Right lobe of liver (tissue), 6 donors: ENCODE measurements around the gene ABCB4. TPM values are rescaled to one million over a fixed set of nuclear protein-coding genes. Genes with fewer than 3 reads are reported as not detected.
"Not testable (repeated sequence)": the region's sequence is repeated elsewhere in the genome, so short reads cannot be mapped to it uniquely, and the experiment has no call there.

ENCODE experiments used
- ATAC-seq, 4 donors: fragments of 200-7000 bp; cut with Tn5 transposase; one replicate each; pipeline ENCODE4 v1.9.1; 2020; ENCODE audit warnings: mild to moderate bottlenecking in 4 of 4, moderate library complexity in 4 of 4
- DNase-seq, 3 donors: peaks; one replicate each; pipeline ENCODE4 v3.0.0-alpha.2; 2020
- H3K27ac ChIP-seq, 3 donors: fragments of 200-600 bp; one replicate each; pipeline ENCODE4 v1.8.0; 2022
- H3K27me3 ChIP-seq, 2 donors: fragments of 200-600 bp; one replicate each; pipeline ENCODE4 v1.8.0; 2022
- H3K36me3 ChIP-seq, 4 donors: fragments of 200-600 bp; sonication (generic) in 1 of 4; one replicate each; pipeline versions ENCODE4 v1.5.1 to v1.8.0; 2017 to 2022; ENCODE audit warnings: control low read depth in 1 of 4
- H3K4me1 ChIP-seq, 4 donors: fragments of 200-600 bp; sonication (generic) in 1 of 4; one replicate each; pipeline versions ENCODE4 v1.5.1 to v1.8.0; 2017 to 2022; ENCODE audit warnings: control low read depth in 1 of 4
- H3K4me3 ChIP-seq, 3 donors: fragments of 200-600 bp; one replicate each; pipeline ENCODE4 v1.8.0; 2022
- H3K9me3 ChIP-seq, 4 donors: fragments of 200-600 bp; sonication (generic) in 1 of 4; one replicate each; pipeline versions ENCODE4 v1.5.1 to v1.8.0; 2017 to 2022; ENCODE audit warnings: control low read depth in 1 of 4
- CTCF ChIP-seq, 4 donors: fragments of 200-600 bp in 3 of 4; fragments of 450-650 bp in 1 of 4; IDR thresholded peaks; one replicate each; pipeline versions ENCODE4 v1.5.1 to v1.8.0; 2016 to 2022; ENCODE audit warnings: antibody characterized with exemption in 4 of 4, mild to moderate bottlenecking in 2 of 4
- POLR2A ChIP-seq: fragments of 450-650 bp; IDR thresholded peaks from one replicate; pipeline ENCODE4 v1.6.1; 2017; ENCODE audit warnings: antibody characterized with exemption, mild to moderate bottlenecking
- WGBS: methylation state at CpG from one replicate; pipeline ENCODE4 v1.1.6; 2018; ENCODE audit warnings: low coverage, low lambda C conversion rate; ENCODE audit not compliant: insufficient coverage; ENCODE audit errors: missing lambda C conversion rate; 5-methylcytosine and 5-hydroxymethylcytosine counted together
- intact Hi-C, 2 donors: fragments of 100-400 bp; cut with DNase I; formaldehyde crosslinking; loops; one replicate each; pipeline versions ENCODE4 v1.11.2 to v1.14.1; 2022
- total RNA-seq, 6 experiments: library from RNA; depleted of rRNA in 2 of 6; stranded (reverse); fragments of >200 nt in 2 of 6; fragmentation: NEBNext Ultra II Directional in 3 of 6; extraction: Animal tissue kit (Norgen Biotek cat#: 25700) in 3 of 6; gene quantifications; one replicate each; pipeline versions ENCODE4 v1.1.0 to v1.2.4, GENCODE V29; 2016 to 2023
- donor health status: DM: no; HTN: yes; CAD: no.
- donor health status: DM: no; HTN: no; CAD: no.
- donor health status: DM: no; HTN: no; CAD: no.
- donor health status: DM: no; HTN: yes; CAD: no.
- donor health status: DM: no; HTN: yes; CAD: no.

The ABCB4 gene
- total RNA-seq, 6 experiments from 2014 or later, result 57.2 to 189 (median 115) TPM

- H3K4me3 ChIP-seq, result peak overlapping the region; percentile 62 to 79 (median 71)
- H3K4me1 ChIP-seq, result peaks cover 0 to 16% (median 5%) of the 10 kb centered on the region in 4 donors
- H3K36me3 ChIP-seq, result peaks cover 0 to 3% (median 0%) of the 10 kb centered on the region in 4 donors
- 10% methylated on average over 13 of the region's 14 CpGs for WGBS
- intact Hi-C loops, result no loop called here
- no peaks in the 10 kb centered on the region for H3K9me3 ChIP-seq
- DNase-seq (no peak), ATAC-seq (peak; percentile 33 to 52 (median 44))
- H3K27ac ChIP-seq, result peak overlapping the region; percentile 67 to 84 (median 82)
- H3K27me3 ChIP-seq, result no peaks in the 10 kb centered on the region
- no peak for TF ChIP-seq CTCF (IDR thresholded peaks at IDR 0.05)
- TF ChIP-seq POLR2A, result peak; percentile 26
Observed at GRCh38 chr7:87474533-87475358, 734 bp downstream of the ABCB4 start.

GRCh38 chr7:87473986-87474385 is 1.5 kb downstream of the ABCB4 start:
- H3K36me3 ChIP-seq, result peaks cover 0 to 3% (median 0%) of the 10 kb centered on the region in 4 donors
- intact Hi-C loops, result no loop called here
- peak overlapping the region; percentile 62 to 79 (median 71) for H3K4me3 ChIP-seq
- no peaks in the 10 kb centered on the region for H3K9me3 ChIP-seq
- H3K27ac ChIP-seq, result peak overlapping the region; percentile 67 to 84 (median 82)
- ATAC-seq (peak in 2 of 4 donors; percentile 11), DNase-seq (no peak)
- 18% methylated on average over 2 of the region's 2 CpGs for WGBS
- no peaks in the 10 kb centered on the region for H3K27me3 ChIP-seq
- TF ChIP-seq POLR2A (no peak), CTCF (IDR thresholded peaks at IDR 0.05) (no peak)
- peaks cover 0 to 13% (median 4%) of the 10 kb centered on the region in 4 donors for H3K4me1 ChIP-seq

- Histone ChIP-seq H3K27me3 (no peaks in the 10 kb centered on the region), H3K4me3 (peak overlapping the region; percentile 62 to 79 (median 71)), H3K4me1 (peaks cover 0 to 13% (median 4%) of the 10 kb centered on the region in 4 donors), H3K36me3 (peaks cover 0 to 3% (median 0%) of the 10 kb centered on the region in 4 donors), H3K9me3 (no peaks in the 10 kb centered on the region), H3K27ac (peak overlapping the region; percentile 29 to 84 (median 82))
- intact Hi-C loops, result no loop called here
- DNase-seq (no peak), ATAC-seq (peak; percentile 58 to 68 (median 64))
- no peak for TF ChIP-seq CTCF (IDR thresholded peaks at IDR 0.05)
- TF ChIP-seq POLR2A, result peak; percentile 66
- 15% methylated on average over 2 of the region's 2 CpGs for WGBS
Observed at GRCh38 chr7:87473192-87473591, 2.3 kb downstream of the ABCB4 start.

GRCh38 chr7:87471473-87471872 is 4.0 kb downstream of the ABCB4 start:
- ATAC-seq, result no peak
- peaks cover 0 to 3% (median 0%) of the 10 kb centered on the region in 4 donors for H3K36me3 ChIP-seq
- H3K4me1 ChIP-seq, result peaks cover 0 to 13% (median 4%) of the 10 kb centered on the region in 4 donors
- no peaks in the 10 kb centered on the region for H3K27me3 ChIP-seq
- DNase-seq, result no peak
- intact Hi-C loops, result no loop called here
- H3K27ac ChIP-seq, result no peak overlapping the region
- TF ChIP-seq CTCF (IDR thresholded peaks at IDR 0.05), result no peak
- no peak for TF ChIP-seq POLR2A
- no peak overlapping the region for H3K4me3 ChIP-seq
- WGBS, result 71% methylated on average over 2 of the region's 2 CpGs
- H3K9me3 ChIP-seq, result no peaks in the 10 kb centered on the region

- H3K36me3 ChIP-seq, DNase-seq, H3K9me3 ChIP-seq, H3K27ac ChIP-seq, H3K27me3 ChIP-seq, intact Hi-C loops, H3K4me3 ChIP-seq, ATAC-seq: not testable (repeated sequence)
- H3K4me1 ChIP-seq, result peaks cover 0 to 32% (median 4%) of the 10 kb centered on the region in 4 donors
Observed at GRCh38 chr7:87469204-87469603, 6.3 kb downstream of the ABCB4 start.

- WGBS, result 30% methylated on average over 2 of the region's 7 CpGs
- peaks cover 0 to 29% (median 5%) of the 10 kb centered on the region in 4 donors for H3K4me1 ChIP-seq
- H3K27ac ChIP-seq, result peak overlapping the region in 2 of 3 donors; percentile 43 to 66
- DNase-seq, intact Hi-C loops, H3K4me3 ChIP-seq, H3K27me3 ChIP-seq, ATAC-seq, H3K9me3 ChIP-seq: not testable (repeated sequence)
- H3K36me3 ChIP-seq, result peaks cover 0 to 13% (median 3%) of the 10 kb centered on the region in 4 donors
Observed at GRCh38 chr7:87465534-87465880, 10.0 kb downstream of the ABCB4 start.

- H3K4me3 ChIP-seq, H3K27me3 ChIP-seq, H3K9me3 ChIP-seq, intact Hi-C loops, DNase-seq: not testable (repeated sequence)
- WGBS, result 40% methylated on average over 11 of the region's 16 CpGs
- peak; percentile 33 to 68 (median 62) for ATAC-seq
- Histone ChIP-seq H3K36me3 (peaks cover 0 to 13% (median 7%) of the 10 kb centered on the region in 4 donors), H3K4me1 (peaks cover 0 to 29% (median 5%) of the 10 kb centered on the region in 4 donors), H3K27ac (peak overlapping the region in 2 of 3 donors; percentile 43 to 66)
Observed at GRCh38 chr7:87464830-87465533, 10.5 kb downstream of the ABCB4 start.
